PC-9 (cell line): ENCODE results near the gene MAFG.

Source experiments
- EZH2 ChIP-seq: fragments of 200-600 bp; sonication (generic); IDR thresholded peaks from 2 replicates; pipeline ENCODE4 v1.8.0; 2017; ENCODE audit warnings: antibody characterized with exemption, low read depth
- TF ChIP-seq, protein P1 (sequence below): fragments of 200-600 bp; sonication (generic); conservative IDR thresholded peaks from 2 replicates; pipeline ENCODE4 v1.6.1; 2017; ENCODE audit warnings: mixed run types, antibody characterized with exemption, mild to moderate bottlenecking, moderate library complexity

DNA sequence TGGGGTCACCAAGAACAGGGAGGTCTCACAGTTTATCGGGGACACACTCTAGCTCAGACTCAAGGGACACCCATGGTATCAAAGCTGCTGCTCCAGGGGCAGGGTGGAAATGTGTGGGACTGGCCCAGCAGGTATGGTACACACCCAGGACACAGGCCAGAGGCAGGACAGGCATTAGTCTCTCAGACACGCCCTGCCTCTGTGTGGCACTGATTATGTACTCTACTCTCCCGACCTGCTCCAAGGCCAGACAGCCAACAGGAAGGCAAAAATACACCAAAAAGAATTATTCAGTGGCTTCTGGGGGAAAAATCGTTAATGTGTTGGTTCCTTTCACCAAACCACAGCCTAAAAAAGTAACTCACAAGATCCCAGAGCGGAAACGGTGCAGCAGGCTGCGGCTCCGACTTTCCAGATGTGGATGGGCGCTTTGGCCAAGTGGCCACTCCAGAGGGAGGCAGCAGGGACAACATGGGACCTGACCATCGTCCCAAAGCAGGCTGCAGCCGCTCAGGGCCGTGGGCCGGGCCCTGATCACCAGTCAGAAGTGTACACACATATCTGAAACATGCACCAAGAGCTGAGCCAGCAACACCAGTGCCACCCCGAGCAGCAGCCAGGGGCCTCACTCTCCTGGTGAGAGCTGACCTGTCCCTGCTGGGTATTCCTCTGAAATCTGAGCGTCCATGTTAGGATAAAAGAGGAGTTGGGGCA lies 8.5 kb downstream of the MAFG start:
- TF ChIP-seq EZH2, result no peak
- TF ChIP-seq, protein P1, sequence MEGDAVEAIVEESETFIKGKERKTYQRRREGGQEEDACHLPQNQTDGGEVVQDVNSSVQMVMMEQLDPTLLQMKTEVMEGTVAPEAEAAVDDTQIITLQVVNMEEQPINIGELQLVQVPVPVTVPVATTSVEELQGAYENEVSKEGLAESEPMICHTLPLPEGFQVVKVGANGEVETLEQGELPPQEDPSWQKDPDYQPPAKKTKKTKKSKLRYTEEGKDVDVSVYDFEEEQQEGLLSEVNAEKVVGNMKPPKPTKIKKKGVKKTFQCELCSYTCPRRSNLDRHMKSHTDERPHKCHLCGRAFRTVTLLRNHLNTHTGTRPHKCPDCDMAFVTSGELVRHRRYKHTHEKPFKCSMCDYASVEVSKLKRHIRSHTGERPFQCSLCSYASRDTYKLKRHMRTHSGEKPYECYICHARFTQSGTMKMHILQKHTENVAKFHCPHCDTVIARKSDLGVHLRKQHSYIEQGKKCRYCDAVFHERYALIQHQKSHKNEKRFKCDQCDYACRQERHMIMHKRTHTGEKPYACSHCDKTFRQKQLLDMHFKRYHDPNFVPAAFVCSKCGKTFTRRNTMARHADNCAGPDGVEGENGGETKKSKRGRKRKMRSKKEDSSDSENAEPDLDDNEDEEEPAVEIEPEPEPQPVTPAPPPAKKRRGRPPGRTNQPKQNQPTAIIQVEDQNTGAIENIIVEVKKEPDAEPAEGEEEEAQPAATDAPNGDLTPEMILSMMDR, result no peak
